WTC11 (cell line): ENCODE results near the gene LRTM2. TPM values are rescaled to one million over a fixed set of nuclear protein-coding genes. Genes with fewer than 3 reads are reported as not detected.
A peak's percentile ranks its signal among the peaks of the same experiment; 100 is the strongest.

Experiments
- ATAC-seq: fragments of 200-7000 bp; cut with Tn5 transposase; 2 replicates; pipeline ENCODE4 v1.10.0; 2021; ENCODE audit warnings: mild to moderate bottlenecking, moderate library complexity
- CTCF ChIA-PET: fragments of 300-600 bp; sonication (Branson Sonifier 250); formaldehyde crosslinking; loops from one replicate; lab custom pipeline; 2021; ENCODE audit warnings: antibody characterized with exemption; lab: Charles Lee
- POLR2A ChIA-PET: fragments of 350-600 bp; sonication (Branson Sonifier 250); formaldehyde crosslinking; loops from one replicate; lab custom pipeline; 2021; ENCODE audit warnings: antibody characterized with exemption; lab: Charles Lee
- DNase-seq: peaks from one replicate; pipeline ENCODE4 v3.0.0; 2021; ENCODE audit warnings: low spot score
- H3K27ac Mint-ChIP-seq: 2 replicates; pipeline ENCODE4 v1.8.0; 2021; ENCODE audit warnings: mixed read lengths
- H3K27me3 Mint-ChIP-seq: 2 replicates; pipeline ENCODE4 v1.8.0; 2021; ENCODE audit warnings: low read depth, mild to moderate bottlenecking, moderate library complexity, mixed read lengths
- H3K36me3 Mint-ChIP-seq: 2 replicates; pipeline ENCODE4 v1.8.0; 2021; ENCODE audit warnings: mixed read lengths
- H3K4me1 Mint-ChIP-seq: 2 replicates; pipeline ENCODE4 v1.8.0; 2022; ENCODE audit warnings: mixed read lengths
- H3K4me3 Mint-ChIP-seq: 2 replicates; pipeline ENCODE4 v1.8.0; 2021; ENCODE audit warnings: mild to moderate bottlenecking, moderate library complexity, mixed read lengths
- H3K9me3 Mint-ChIP-seq: 2 replicates; pipeline ENCODE4 v1.8.0; 2021; ENCODE audit warnings: mixed read lengths
- AR ChIP-seq: fragments of 250-450 bp; sonication (Bioruptor Pico); IDR thresholded peaks from 2 replicates; pipeline ENCODE4 v1.9.0; 2021; ENCODE audit warnings: mild to moderate bottlenecking
- ATF1 ChIP-seq: sonication (generic); formaldehyde crosslinking; IDR thresholded peaks from 2 replicates; pipeline ENCODE4 v1.8.1; 2023; ENCODE audit warnings: mild to moderate bottlenecking, moderate library complexity, missing genetic modification reagents
- CREM ChIP-seq: sonication (generic); formaldehyde crosslinking; IDR thresholded peaks from 2 replicates; pipeline ENCODE4 v1.8.1; 2022; ENCODE audit warnings: mild to moderate bottlenecking, missing genetic modification reagents, moderate library complexity
- ELF4 ChIP-seq: sonication (generic); formaldehyde crosslinking; IDR thresholded peaks from 2 replicates; pipeline ENCODE4 v1.8.1; 2022; ENCODE audit warnings: low read depth, mild to moderate bottlenecking, moderate library complexity, missing genetic modification reagents
- EMX1 ChIP-seq: fragments of 250-450 bp; sonication (Bioruptor Pico); IDR thresholded peaks from 2 replicates; pipeline ENCODE4 v1.8.0; 2021; ENCODE audit warnings: mild to moderate bottlenecking
- GTF2I ChIP-seq: fragments of 250-450 bp; sonication (Bioruptor Pico); conservative IDR thresholded peaks from 2 replicates; pipeline ENCODE4 v1.4.0; 2021; ENCODE audit warnings: mild to moderate bottlenecking
- NFYB ChIP-seq: sonication (generic); formaldehyde crosslinking; conservative IDR thresholded peaks from 2 replicates; pipeline ENCODE4 v1.8.0; 2022; ENCODE audit warnings: low read depth, missing genetic modification reagents
- PREB ChIP-seq: sonication (generic); formaldehyde crosslinking; IDR thresholded peaks from 2 replicates; pipeline ENCODE4 v1.8.1; 2022; ENCODE audit warnings: mild to moderate bottlenecking, missing genetic modification reagents, moderate library complexity, borderline replicate concordance
- RORB ChIP-seq: fragments of 250-450 bp; sonication (Bioruptor Pico); IDR thresholded peaks from 2 replicates; pipeline ENCODE4 v1.9.0; 2021; ENCODE audit warnings: mild to moderate bottlenecking
- SP1 ChIP-seq: sonication (generic); formaldehyde crosslinking; conservative IDR thresholded peaks from 2 replicates; pipeline ENCODE4 v1.8.1; 2022; ENCODE audit warnings: missing genetic modification reagents
- STAT6 ChIP-seq: sonication (generic); formaldehyde crosslinking; conservative IDR thresholded peaks from 2 replicates; pipeline ENCODE4 v1.8.1; 2023; ENCODE audit warnings: mild to moderate bottlenecking, low read depth, missing genetic modification reagents, moderate library complexity
- USF1 ChIP-seq: sonication (generic); formaldehyde crosslinking; IDR thresholded peaks from 2 replicates; pipeline ENCODE4 v1.8.0; 2022; ENCODE audit warnings: mild to moderate bottlenecking, missing genetic modification reagents
- ZNF121 ChIP-seq: sonication (generic); formaldehyde crosslinking; IDR thresholded peaks from 2 replicates; pipeline ENCODE4 v1.8.0; 2023; ENCODE audit warnings: missing genetic modification reagents
- ZNF219 ChIP-seq: sonication (generic); formaldehyde crosslinking; IDR thresholded peaks from 2 replicates; pipeline ENCODE4 v1.8.0; 2023; ENCODE audit warnings: missing genetic modification reagents, mild to moderate bottlenecking, borderline replicate concordance
- ZNF317 ChIP-seq: sonication (generic); formaldehyde crosslinking; IDR thresholded peaks from 2 replicates; pipeline ENCODE4 v1.8.1; 2023; ENCODE audit warnings: low read depth, mild to moderate bottlenecking, moderate library complexity, missing genetic modification reagents, borderline replicate concordance
- ZNF416 ChIP-seq: fragments of 250-450 bp; sonication (Bioruptor Pico); IDR thresholded peaks from 2 replicates; pipeline ENCODE4 v1.9.0; 2021; ENCODE audit warnings: mild to moderate bottlenecking, inconsistent platforms
- ZNF532 ChIP-seq: fragments of 250-450 bp; sonication (Bioruptor Pico); IDR thresholded peaks from 2 replicates; pipeline ENCODE4 v1.9.0; 2021; ENCODE audit warnings: mild to moderate bottlenecking, borderline replicate concordance
- ZNF671 ChIP-seq: fragments of 250-450 bp; sonication (Bioruptor Pico); IDR thresholded peaks from 2 replicates; pipeline ENCODE4 v1.8.0; 2021; ENCODE audit warnings: mild to moderate bottlenecking
- total RNA-seq: library from RNA; stranded (reverse); gene quantifications from 3 replicates; pipeline ENCODE4 v1.2.3, GENCODE V29; 2021

Gene LRTM2
- total RNA-seq, 1 experiment from 2014 or later, result 0.66 TPM

- TF ChIP-seq RORB (CRISPR knock-in tag), result no peak
- TF ChIP-seq ZNF532 (CRISPR knock-in tag), result no peak
- no peak for TF ChIP-seq PREB (CRISPR knock-in tag)
- TF ChIP-seq SP1 (CRISPR knock-in tag), result no peak
- no peak for TF ChIP-seq ZNF317 (CRISPR knock-in tag)
- TF ChIP-seq ZNF671 (CRISPR knock-in tag), result no peak
- no peak for TF ChIP-seq ZNF416 (CRISPR knock-in tag)
These were observed 28.0 kb upstream of the LRTM2 start (continued) for GRCh38 chr12:1792406-1792805.

- TF ChIP-seq ZNF121 (no peak), ELF4 (CRISPR knock-in tag) (no peak), NFYB (CRISPR knock-in tag) (no peak), ZNF219 (CRISPR knock-in tag) (no peak), STAT6 (CRISPR knock-in tag) (no peak), EMX1 (CRISPR knock-in tag) (no peak), CREM (no peak), AR (no peak), GTF2I (CRISPR knock-in tag) (no peak), ATF1 (no peak), USF1 (CRISPR knock-in tag) (no peak)
- Mint-ChIP-seq H3K9me3 (no peaks in the 10 kb centered on the region), H3K27me3 (no peaks in the 10 kb centered on the region), H3K4me3 (no peak overlapping the region), H3K27ac (peak overlapping the region; percentile 30; the same call in 1 of the 2 replicates), H3K36me3 (no peaks in the 10 kb centered on the region), H3K4me1 (peaks cover 36% of the 10 kb centered on the region)
- DNase-seq, result no peak
- ChIA-PET CTCF (interaction anchor here (0.6 to 7.0 kb wide), 4 partner anchors 57 to 146 kb away, joined by 3 to 154 read pairs (median 64); no protein-coding TSS in a partner anchor), POLR2A (no interaction called here)
- ATAC-seq, result no peak
These were observed 26.7 kb upstream of the LRTM2 start for GRCh38 chr12:1793426-1794210.
